ENCODE results near the gene HECW1.
"Not testable (repeated sequence)": the region's sequence is repeated elsewhere in the genome, so short reads cannot be mapped to it uniquely, and the experiment has no call there.

The HECW1 gene

GRCh38 chr7:43313628-43314378 is 201.4 kb downstream of the HECW1 start:
- DNase-seq = no peak

- no peak for DNase-seq
Observed at GRCh38 chr7:43314379-43315158, 202.1 kb downstream of the HECW1 start.

DNA sequence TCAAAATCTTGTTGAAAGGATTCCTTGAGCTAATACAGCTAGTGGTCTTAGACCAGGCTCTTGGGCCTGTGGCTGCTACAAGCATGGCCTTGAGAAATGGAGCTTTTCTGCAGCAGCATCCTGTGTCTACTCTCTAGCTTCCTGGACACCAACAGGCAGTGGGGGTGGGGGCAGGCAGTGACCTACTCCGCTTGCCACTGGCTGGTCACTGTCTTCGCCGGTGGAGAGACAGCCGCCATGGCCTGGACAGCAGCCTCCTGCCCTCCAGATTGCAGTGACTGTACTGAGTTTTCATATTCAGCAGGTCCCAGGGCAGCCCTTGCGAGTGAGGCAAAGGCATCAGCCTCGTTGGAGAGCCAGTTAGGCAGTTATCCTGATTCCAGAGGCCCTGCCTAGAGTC is 204.6 kb downstream of the HECW1 start:
- DNase-seq = no peak

DNA sequence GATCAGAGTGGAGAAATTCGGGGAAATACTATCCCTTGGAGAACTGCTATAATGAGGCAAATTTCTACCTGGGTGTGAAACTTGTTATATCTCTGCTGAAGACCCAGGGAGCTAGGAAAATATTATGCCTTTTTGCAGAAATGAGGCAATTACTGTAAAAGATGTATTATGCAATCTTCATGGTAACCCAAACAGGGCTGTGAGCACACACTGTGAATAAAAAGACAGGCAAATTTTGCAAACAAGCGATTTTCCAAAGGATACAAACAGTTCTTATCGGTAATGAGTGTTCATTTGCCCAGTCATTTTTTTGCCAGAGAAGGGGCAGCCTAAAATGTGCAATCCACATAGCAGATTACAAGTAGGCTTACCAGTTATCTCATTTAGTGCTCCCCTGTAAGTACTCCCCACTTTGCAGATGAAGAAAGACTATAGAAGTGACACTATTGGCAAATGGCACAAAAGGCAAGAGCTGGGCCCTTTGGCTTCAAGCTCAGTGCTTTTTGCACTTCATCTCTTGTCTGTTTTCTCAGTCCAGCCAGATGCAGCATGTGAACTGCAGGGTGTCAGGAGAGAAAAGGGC is 205.8 kb downstream of the HECW1 start:
- DNase-seq = no peak

DNA sequence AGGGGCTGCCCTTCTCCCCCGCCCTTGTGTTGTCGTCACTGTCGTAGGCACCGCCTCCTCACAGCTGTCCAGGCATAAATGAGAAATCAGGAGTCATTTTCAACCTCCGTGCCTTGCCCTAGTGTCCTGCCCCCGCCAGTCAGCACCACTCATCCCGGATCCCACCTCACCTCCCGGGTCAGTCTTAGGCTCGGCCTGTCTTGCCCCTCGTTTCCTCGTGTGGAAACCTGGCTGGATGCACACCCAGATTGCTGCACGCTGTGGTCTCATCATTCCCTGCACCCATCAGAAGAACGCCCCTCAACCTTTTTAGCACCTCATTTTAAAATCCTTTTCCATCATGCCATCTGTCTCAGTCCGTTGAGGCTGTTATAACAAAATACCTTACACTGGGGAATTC is 213.1 kb downstream of the HECW1 start:
- DNase-seq = no peak

DNA sequence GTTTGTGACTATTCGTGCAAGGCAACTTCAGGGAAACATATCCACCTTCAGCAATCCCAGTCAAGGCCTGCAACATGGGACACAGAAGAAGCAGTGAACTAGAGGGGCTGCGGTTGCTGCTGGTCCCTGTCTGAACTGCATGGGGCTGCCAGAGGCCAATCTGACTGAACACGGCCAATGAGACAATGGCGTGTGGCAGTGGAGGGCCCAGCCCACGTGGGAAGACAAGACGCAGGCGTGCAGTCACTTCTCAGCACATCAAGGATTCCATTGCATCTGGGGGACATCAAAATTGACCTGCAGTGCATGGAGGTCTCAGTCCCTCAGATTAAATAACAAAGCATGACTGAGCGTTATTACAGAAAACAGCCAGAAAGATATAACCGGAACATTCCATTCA is 215.9 kb downstream of the HECW1 start:
- DNase-seq = no peak

- DNase-seq = no peak
Observed at GRCh38 chr7:43328785-43329380, 216.4 kb downstream of the HECW1 start.

DNA sequence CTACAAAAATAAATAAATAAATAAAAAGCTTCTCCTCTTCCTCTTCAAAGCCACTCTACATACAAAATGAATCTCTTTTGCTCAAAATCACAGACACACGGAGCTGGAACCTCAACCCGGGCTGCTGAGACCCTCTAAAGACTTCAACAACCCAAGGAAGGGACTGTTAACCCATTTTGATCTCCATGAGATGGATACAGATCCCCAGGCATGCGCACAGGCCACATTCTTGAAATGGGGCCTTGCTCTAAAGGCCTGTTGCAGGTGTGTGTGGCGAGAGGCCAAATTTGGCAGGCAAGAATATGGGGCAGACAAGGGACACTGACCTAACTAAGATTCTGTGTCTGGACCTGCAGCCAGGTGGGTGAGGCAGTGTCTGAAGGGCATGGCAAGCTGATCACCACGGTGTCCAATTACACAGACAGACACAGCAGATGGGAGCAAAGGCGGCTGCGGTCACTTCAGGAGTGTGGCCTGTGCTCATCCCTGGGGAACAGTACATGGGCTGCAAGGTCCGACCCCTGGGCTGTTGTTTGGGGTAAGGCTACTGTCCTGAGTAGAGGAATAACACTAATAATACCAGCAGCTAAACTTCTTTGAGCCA is 219.8 kb downstream of the HECW1 start:
- DNase-seq = no peak

- no peak for DNase-seq
Observed at GRCh38 chr7:43337191-43337590, 224.7 kb downstream of the HECW1 start.

DNA sequence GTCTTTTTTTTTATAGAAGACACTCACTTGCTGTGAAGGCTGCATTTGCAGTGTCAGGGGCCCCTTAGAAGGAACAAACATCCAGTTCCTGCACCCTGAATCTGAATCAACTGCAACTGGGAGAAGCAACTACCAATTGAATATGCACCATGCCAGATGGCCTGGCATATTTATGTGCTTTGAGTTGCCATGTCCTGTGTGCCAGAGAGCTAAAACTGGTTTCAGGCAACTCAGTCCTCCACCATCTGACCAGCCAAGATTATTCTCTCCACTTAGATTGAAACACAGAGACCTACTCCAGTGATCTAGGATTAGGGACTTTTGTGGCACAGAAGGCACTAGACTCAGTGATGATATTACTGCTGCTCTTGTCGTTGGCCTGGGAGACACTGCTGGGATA is 225.4 kb downstream of the HECW1 start:
- no peak for DNase-seq

DNA sequence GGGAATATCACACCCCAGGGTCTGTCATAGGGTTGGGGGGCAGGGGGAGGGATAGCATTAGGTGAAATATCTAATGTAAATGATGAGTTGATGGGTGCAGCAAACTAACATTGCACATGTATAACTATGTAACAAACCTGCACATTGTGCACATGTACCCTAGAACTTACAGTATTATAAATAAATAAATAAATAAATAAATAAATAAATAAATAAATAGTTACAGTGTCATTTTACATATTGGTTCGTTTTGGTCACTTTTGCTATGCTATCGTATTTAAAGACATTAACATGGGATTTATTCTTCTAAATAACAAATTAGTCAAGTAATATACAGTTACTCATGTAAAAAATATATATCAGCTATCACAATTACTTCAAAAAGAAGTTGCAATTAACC is 228.7 kb downstream of the HECW1 start:
- no peak for DNase-seq

DNA sequence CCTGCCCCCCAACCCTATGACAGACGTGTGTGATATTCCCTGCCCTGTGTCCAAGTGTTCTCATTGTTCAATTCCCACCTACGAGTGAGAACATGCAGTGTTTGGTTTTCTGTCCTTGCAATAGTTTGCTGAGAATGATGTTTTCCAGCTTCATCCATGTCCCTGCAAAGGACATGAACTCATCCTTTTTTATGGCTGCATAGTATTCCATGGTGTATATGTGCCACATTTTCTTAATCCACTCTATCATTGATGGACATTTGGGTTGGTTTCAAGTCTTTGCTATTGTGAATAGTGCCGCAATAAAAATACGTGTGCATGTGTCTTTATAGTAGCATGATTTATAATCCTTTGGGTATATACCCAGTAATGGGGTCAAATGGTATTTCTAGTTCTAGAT is 231.0 kb downstream of the HECW1 start:
- DNase-seq = not testable (repeated sequence)

DNA sequence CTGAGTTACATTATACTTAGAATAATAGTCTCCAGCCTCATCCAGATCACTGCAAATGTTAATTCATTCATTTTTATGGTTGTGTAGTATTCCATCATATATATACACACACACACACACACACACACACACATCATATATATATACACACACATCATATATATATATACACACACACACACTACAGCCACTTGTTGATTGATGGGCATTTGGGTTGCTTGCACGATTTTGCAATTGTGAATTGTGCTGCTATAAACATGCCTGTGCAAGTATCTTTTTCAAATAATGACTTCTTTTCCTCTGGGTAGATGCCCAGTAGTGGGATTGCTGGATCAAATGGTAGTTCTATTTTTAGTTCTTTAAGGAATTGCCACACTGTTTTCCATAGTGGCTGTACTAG is 233.2 kb downstream of the HECW1 start:
- not testable (repeated sequence) for DNase-seq

GRCh38 chr7:43351683-43352082 is 239.2 kb downstream of the HECW1 start:
- DNase-seq = no peak

GRCh38 chr7:43353902-43354301 is 241.5 kb downstream of the HECW1 start:
- DNase-seq = no peak

- DNase-seq = no peak
Observed at GRCh38 chr7:43362652-43363034, 250.2 kb downstream of the HECW1 start.

DNA sequence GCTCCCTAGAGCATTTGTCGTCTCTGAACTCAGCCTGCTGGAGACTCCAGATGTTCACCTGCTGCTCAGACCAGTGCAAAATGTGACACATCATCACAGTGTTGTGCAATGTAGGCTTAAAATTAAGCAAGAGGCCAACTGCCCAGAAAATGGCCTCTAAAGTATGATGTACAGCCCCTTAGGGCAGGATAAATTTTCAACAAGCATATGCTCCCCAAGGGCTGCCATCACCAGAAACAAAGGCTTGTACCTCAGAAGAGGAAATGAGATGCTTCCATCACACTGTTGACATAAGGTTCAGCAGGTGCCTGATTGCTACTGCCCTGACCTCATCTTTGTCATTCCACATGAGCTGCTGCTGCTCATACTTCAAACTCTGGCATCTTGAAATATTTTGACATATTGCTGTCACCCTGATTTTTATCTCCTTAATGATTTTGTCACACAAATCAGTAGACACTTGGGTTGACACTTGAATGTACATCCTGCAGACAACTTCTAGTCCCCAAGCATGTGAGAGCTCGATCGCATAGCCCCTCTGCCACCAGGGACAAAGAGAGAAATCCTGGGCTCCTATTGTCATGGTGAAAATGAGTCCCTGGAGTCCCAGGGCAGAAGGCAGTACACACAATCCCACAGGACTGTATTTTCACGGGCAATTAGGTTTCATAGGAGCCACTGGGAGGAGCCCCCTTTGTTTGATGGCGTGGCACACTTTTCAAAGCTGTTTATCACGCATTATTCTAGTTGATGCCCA is 250.8 kb downstream of the HECW1 start:
- no peak for DNase-seq

GRCh38 chr7:43364391-43364790 is 251.9 kb downstream of the HECW1 start:
- no peak for DNase-seq

DNA sequence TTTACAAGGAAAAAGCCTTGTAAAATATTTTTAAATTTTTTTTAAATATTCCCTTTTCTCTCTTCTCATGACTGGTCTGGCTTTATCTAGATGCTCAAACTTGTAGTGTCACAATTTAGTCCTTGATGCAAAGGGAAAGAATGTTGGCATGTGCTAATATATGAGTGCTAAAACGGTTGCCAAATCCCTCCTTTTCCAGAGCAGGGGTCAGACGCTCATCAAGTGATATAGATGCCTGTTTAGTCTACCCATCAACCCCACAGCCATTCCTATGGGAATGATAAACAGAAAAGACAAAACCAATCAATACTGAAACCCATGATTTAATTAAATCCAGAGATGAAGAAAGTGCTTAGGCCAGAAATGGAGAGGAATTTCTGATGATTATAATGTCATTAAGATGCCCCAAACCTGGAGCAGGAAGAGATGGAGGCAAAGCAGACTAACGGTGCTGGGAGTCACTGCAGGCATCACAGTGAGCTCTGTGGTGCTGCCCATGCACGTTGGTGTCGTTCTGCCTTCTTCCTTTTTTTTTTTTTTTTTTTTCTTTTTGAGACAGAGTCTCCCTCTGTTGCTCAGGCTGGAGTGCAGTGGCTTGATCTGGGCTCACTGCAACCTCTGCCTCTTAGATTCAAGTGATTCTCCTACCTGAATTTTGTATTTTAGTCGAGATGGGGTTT is 260.4 kb downstream of the HECW1 start:
- no peak for DNase-seq

DNA sequence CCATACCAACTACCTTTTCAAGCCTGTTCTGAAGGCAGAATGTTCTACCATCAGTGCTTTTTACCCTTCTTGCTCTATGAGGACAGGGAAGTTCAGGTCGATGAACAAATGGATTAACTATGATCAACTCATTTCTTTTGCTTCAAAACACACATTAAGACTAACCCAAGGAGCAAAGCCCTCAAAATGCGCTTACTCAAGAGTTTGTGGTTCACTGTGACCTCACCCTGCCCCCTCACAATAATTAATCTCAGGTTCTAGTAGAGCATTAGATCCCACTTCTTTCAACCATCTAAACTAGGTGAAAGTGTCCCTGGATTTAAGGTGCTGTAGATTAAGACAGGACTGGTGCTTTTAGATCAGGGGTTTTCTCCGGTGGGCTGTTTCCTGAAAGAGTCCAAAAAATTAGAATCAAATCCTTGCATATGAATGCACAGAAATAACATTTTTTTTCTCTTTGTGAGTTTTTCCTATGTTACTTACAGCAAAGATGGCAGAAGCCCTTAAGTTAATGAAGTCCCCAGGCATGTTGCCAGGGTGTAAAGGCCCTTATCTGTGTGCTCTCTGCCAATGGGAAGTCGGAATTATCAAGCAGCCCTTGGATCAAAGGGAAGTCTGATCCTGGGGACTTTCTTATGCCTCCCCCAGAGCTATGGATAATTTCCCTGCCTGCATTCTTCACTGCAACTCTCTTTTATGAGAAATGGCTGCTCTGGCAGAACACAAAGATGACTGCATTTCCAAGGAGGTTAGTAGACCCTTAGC is 264.9 kb downstream of the HECW1 start:
- DNase-seq = no peak

DNA sequence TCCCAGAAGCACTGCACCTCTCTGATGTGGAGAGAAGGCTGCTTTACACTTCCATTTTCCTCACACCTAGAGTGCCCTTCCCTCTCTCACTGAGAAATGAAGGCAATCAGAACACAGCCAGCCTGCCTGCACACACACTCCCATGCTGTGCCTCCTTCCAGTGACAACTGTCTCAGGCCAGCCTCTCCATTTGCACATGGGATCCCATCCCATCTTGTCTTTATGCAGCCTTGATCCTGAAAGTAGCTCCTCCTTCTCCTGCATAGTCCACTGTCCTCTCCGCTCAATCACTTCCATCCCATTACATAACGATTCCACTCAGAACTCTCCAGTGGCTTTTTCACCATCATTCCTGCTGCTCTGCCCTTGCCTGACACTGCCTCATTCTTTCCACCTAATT is 266.8 kb downstream of the HECW1 start:
- no peak for DNase-seq
